ENCODE data around the gene MYT1.

- TF ChIP-seq CTCF (IDR thresholded peaks at IDR 0.05) (no peak), ZFX (IDR thresholded peaks at IDR 0.05; ENCODE audit: borderline replicate concordance) (no peak)
Measured at GRCh38 chr20:64196309-64196708, 32.1 kb downstream of the MYT1 start.

Data from 22Rv1 (cell line).